Heart right ventricle (tissue), 16 donors: ENCODE data around the gene CAMK1D. TPM values are rescaled to one million over a fixed set of nuclear protein-coding genes. Genes with fewer than 3 reads are reported as not detected.

Source experiments
- ATAC-seq, 8 donors: fragments of 200-7000 bp; cut with Tn5 transposase; one replicate each; pipeline ENCODE4 v1.9.1; 2020; ENCODE audit warnings: mild to moderate bottlenecking in 8 of 8, moderate library complexity in 8 of 8, moderate number of reproducible peaks in 1 of 8
- DNase-seq, 2 donors: peaks; one replicate each; pipeline ENCODE4 v3.0.0-alpha.2; 2020
- H3K27ac ChIP-seq, 10 donors: fragments of 200-600 bp; sonication (generic) in 2 of 10; one replicate each; pipeline versions ENCODE4 v1.5.0 to v1.8.0; 2020 to 2022; ENCODE audit warnings: mild to moderate bottlenecking in 3 of 10
- H3K27me3 ChIP-seq, 7 donors: fragments of 200-600 bp; one replicate each; pipeline ENCODE4 v1.8.0; 2021 to 2022; ENCODE audit warnings: mild to moderate bottlenecking in 2 of 7
- H3K36me3 ChIP-seq, 9 donors: fragments of 200-600 bp; sonication (generic) in 1 of 9; one replicate each; pipeline versions ENCODE4 v1.5.0 to v1.8.0; 2020 to 2022; ENCODE audit warnings: mild to moderate bottlenecking in 2 of 9
- H3K4me1 ChIP-seq, 9 donors: fragments of 200-600 bp; sonication (generic) in 1 of 9; one replicate each; pipeline versions ENCODE4 v1.5.0 to v1.8.0; 2020 to 2022; ENCODE audit warnings: mild to moderate bottlenecking in 4 of 9
- H3K4me3 ChIP-seq, 10 donors: fragments of 200-600 bp; sonication (generic) in 2 of 10; one replicate each; pipeline versions ENCODE4 v1.5.0 to v1.8.0; 2020 to 2022; ENCODE audit warnings: mild to moderate bottlenecking in 7 of 10, moderate library complexity in 2 of 10
- H3K9me3 ChIP-seq, 11 donors: fragments of 200-600 bp in 10 of 11; sonication (generic) in 2 of 11; one replicate each; pipeline versions ENCODE4 v1.5.0 to v1.8.0; 2013 to 2022; ENCODE audit warnings: mild to moderate bottlenecking in 2 of 11, control low read depth in 1 of 11, moderate library complexity in 1 of 11
- CTCF ChIP-seq, 9 donors: fragments of 200-600 bp; sonication (generic) in 2 of 9; IDR thresholded peaks; one replicate each; pipeline versions ENCODE4 v1.5.0 to v1.8.0; 2021 to 2022; ENCODE audit warnings: antibody characterized with exemption in 9 of 9, mild to moderate bottlenecking in 5 of 9, moderate library complexity in 1 of 9
- WGBS, 2 donors: extraction: QIAGEN DNeasy Blood & Tissue Kit; methylation state at CpG; one replicate each; pipeline ENCODE4 v1.1.7; 2013; ENCODE audit warnings: inconsistent platforms in 1 of 2; 5-methylcytosine and 5-hydroxymethylcytosine counted together
- intact Hi-C, 10 donors: fragments of 100-400 bp; cut with DNase I; formaldehyde crosslinking; loops; one replicate each; pipeline versions ENCODE4 v1.11.1 to v1.14.2; 2022
- polyA plus RNA-seq, 2 donors: library from polyadenylated mRNA; stranded (reverse); fragments of 200-250 nt; gene quantifications; one replicate each; pipeline ENCODE4 v1.2.3, GENCODE V29; 2013
- total RNA-seq, 10 donors: library from RNA; stranded (reverse); fragmentation: NEBNext Ultra II Directional in 3 of 10; extraction: Animal tissue kit (Norgen Biotek cat#: 25700) in 3 of 10; gene quantifications; one replicate each; pipeline versions ENCODE4 v1.2.1 to v1.2.4, GENCODE V29; 2021 to 2023
- donor health status: Arrhythmogenic right ventricular cardiomyopathy.
- donor health status: ischemic (EF 13 %, LVEDD 7.1; RV severe dilation, severe dysfunction).
- donor health status: healthy with polysubstance abuse.
- donor health status: DM: no; HTN: yes; CAD: no.
- donor health status: DM: no; HTN: no; CAD: no.
- donor health status: ischemic (EF 25% LVEDD 6.9; RV normal size, moderate dysfunction).
- donor health status: ischemic (EF 25% LVEDD 5.7; RV mildly dilated, moderate dysfunction).
- donor health status: healthy.
- donor health status: DM: yes; HTN: yes; CAD: no.
- donor health status: Ischemic cardiomyopathy.
- donor health status: ischemic (EF 35%, LVEDD 5.7; RV mildly dilated, moderate dysfunction).
- donor health status: nonischemic (EF 11% LVEDD 7.7; RV severe dilation, severe dysfunction).
- donor health status: DM: yes; HTN: yes; CAD: no.
- donor health status: PGD.
- donor health status: ischemic (EF 29% LVEDD 5.4; RV normal size, mild dysfunction).
- donor health status: nonischemic (EF 23%, LVEDD 6.1; RV moderate dilation, normal function).

Gene CAMK1D
- total and polyA plus RNA-seq, 12 donors = 1.3 to 17.7 (median 2.6) TPM

GRCh38 chr10:12659706-12660105 is 310.4 kb downstream of the CAMK1D start:
- intact Hi-C loops = loop anchor here in 6 of 10 donors (5.0 kb wide), 3 partner anchors 48 to 397 kb away; no protein-coding TSS in a partner anchor

DNA sequence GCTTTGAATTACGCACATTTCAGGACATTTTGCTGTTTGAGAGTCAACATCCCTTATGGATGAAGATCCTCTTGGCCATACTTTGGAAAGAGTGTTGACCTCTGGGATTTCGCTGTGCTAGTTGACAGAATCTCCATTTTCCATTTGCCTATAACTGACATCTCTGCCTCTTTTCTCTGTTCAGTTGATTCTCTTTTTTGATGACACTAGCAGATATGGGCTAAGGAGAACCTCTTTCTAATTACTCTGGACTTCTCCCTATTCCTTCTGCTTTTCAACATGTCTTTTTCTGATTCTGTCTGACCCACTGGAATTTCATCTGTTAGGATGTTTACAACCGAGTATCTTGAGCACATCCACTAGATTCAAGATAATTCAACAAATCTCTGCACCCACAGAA is 311.5 kb downstream of the CAMK1D start:
- H3K4me1 ChIP-seq = no peaks in the 10 kb centered on the region
- DNase-seq = no peak
- H3K27ac ChIP-seq = no peak overlapping the region
- no peak for ATAC-seq
- no peaks in the 10 kb centered on the region for H3K27me3 ChIP-seq
- intact Hi-C loops = loop anchor here in 1 of 10 donors (5.0 kb wide), 1 partner anchor 46 kb away; no protein-coding TSS in a partner anchor
- H3K36me3 ChIP-seq = no peaks in the 10 kb centered on the region
- no peaks in the 10 kb centered on the region for H3K9me3 ChIP-seq
- WGBS, 2 donors = 96 to 99% methylated on average over 3 of the region's 3 CpGs
- no peak for TF ChIP-seq CTCF (IDR thresholded peaks at IDR 0.05)
- H3K4me3 ChIP-seq = no peak overlapping the region

More at GRCh38 chr10:12659706-12660105, 310.4 kb downstream of the CAMK1D start:
- Histone ChIP-seq H3K36me3 (no peaks in the 10 kb centered on the region), H3K4me3 (no peak overlapping the region), H3K27me3 (no peaks in the 10 kb centered on the region), H3K27ac (no peak overlapping the region), H3K4me1 (no peaks in the 10 kb centered on the region), H3K9me3 (peaks cover 0 to 6% (median 0%) of the 10 kb centered on the region in 11 donors)
- 84 to 90% methylated on average over 11 of the region's 11 CpGs for WGBS, 2 donors
- ATAC-seq = no peak
- no peak for TF ChIP-seq CTCF (IDR thresholded peaks at IDR 0.05)
- no peak for DNase-seq

DNA sequence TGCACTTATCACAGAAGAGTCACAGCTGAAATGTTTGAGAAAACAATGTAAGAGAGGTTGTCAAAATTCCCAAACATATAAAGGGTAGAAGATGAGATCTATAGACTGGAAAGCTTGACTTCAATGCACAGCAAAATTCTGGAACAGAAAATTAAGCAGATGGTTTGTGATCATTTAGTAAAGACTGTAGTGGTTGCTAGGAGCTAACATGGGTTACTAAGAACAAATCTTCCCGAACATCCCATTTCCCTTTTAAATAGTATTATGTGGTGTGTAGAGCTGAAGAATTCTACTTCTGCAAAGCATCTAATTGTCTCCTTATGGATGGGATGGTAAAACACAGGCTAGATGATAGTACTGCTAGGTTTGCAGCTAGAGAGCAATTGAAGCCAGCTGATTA is 312.3 kb downstream of the CAMK1D start:
- H3K27me3 ChIP-seq = no peaks in the 10 kb centered on the region
- no peaks in the 10 kb centered on the region for H3K4me1 ChIP-seq
- ATAC-seq (no peak), DNase-seq (no peak)
- TF ChIP-seq CTCF (IDR thresholded peaks at IDR 0.05) = no peak
- peaks cover 0 to under 1% (median 0%) of the 10 kb centered on the region in 11 donors for H3K9me3 ChIP-seq
- H3K27ac ChIP-seq = no peak overlapping the region
- H3K4me3 ChIP-seq = no peak overlapping the region
- 66 to 88% methylated on average over 1 of the region's 1 CpG for WGBS, 2 donors
- no peaks in the 10 kb centered on the region for H3K36me3 ChIP-seq
- intact Hi-C loops = loop anchor here in 1 of 10 donors (5.0 kb wide), 1 partner anchor 46 kb away; no protein-coding TSS in a partner anchor

- peaks cover 0 to 5% (median 0%) of the 10 kb centered on the region in 9 donors for H3K36me3 ChIP-seq
- TF ChIP-seq CTCF (IDR thresholded peaks at IDR 0.05) = no peak
- H3K4me3 ChIP-seq = no peak overlapping the region
- intact Hi-C loops = loop anchor here in 1 of 10 donors (5.0 kb wide), 1 partner anchor 43 kb away; no protein-coding TSS in a partner anchor
- WGBS, 2 donors = 89 to 95% methylated on average over 1 of the region's 1 CpG
- H3K27me3 ChIP-seq = no peaks in the 10 kb centered on the region
- no peak overlapping the region for H3K27ac ChIP-seq
- H3K4me1 ChIP-seq = peaks cover 0 to 8% (median 0%) of the 10 kb centered on the region in 9 donors
- ATAC-seq = no peak
- no peak for DNase-seq
- peaks cover 0 to 3% (median 0%) of the 10 kb centered on the region in 11 donors for H3K9me3 ChIP-seq
Measured at GRCh38 chr10:12663863-12664262, 314.5 kb downstream of the CAMK1D start.
